HEK293 (cell line): Measurements from ENCODE around the gene RIMKLA.

Source experiments
- CTCF ChIA-PET: fragments of 350-600 bp; formaldehyde crosslinking; extraction: SDS; loops from one replicate; lab custom pipeline; 2021; ENCODE audit warnings: antibody characterized with exemption; lab: Yijun Ruan, JAX
- POLR2A ChIA-PET: fragments of 300-600 bp; formaldehyde crosslinking; extraction: SDS; loops from one replicate; lab custom pipeline; 2020; ENCODE audit warnings: antibody characterized with exemption, inconsistent platforms; lab: Yijun Ruan, JAX
- H3K27ac ChIP-seq: fragments of 200-500 bp; sonication (Bioruptor generic); 2 replicates; pipeline ENCODE4 v1.5.1; 2014; ENCODE audit warnings: low read depth, low read length, control low read depth, inconsistent platforms; ENCODE audit errors: extremely low read depth
- H3K36me3 ChIP-seq, 2 experiments: fragments of 200-500 bp in 1 of 2; sonication (Bioruptor generic) in 1 of 2; 1 replicate in 1 of 2; 2 replicates in 1 of 2; pipeline ENCODE4 v1.5.1; 2014 to 2017; ENCODE audit warnings: inconsistent platforms in 2 of 2, low read length in 2 of 2; ENCODE audit not compliant: control insufficient read depth in 2 of 2, insufficient read depth in 1 of 2
- H3K4me1 ChIP-seq: fragments of 200-500 bp; sonication (Bioruptor generic); 2 replicates; pipeline ENCODE4 v1.5.1; 2014; ENCODE audit warnings: mild to moderate bottlenecking, low read length, inconsistent platforms; ENCODE audit not compliant: control insufficient read depth, insufficient read depth
- H3K4me3 ChIP-seq: 2 replicates; pipeline ENCODE4 v1.5.1; 2011; ENCODE audit warnings: low read depth, mild to moderate bottlenecking, control low read depth, low read length, moderate library complexity
- H3K9me3 ChIP-seq: fragments of 200-500 bp; sonication (Bioruptor generic); 2 replicates; pipeline ENCODE4 v1.5.1; 2014; ENCODE audit warnings: low read depth, low read length, inconsistent platforms; ENCODE audit not compliant: control insufficient read depth, insufficient read depth
- ATF2 ChIP-seq: fragments of 450-650 bp; formaldehyde crosslinking; IDR thresholded peaks from 2 replicates; pipeline ENCODE4 v1.5.1; 2016; ENCODE audit warnings: missing biosample characterization, missing genetic modification characterization, low read depth
- BCL11B ChIP-seq: fragments of 450-650 bp; formaldehyde crosslinking; IDR thresholded peaks from 2 replicates; pipeline ENCODE4 v1.5.1; 2016; ENCODE audit warnings: low read depth, missing biosample characterization, missing genetic modification characterization
- CTCF ChIP-seq: fragments of 450-650 bp; formaldehyde crosslinking; IDR thresholded peaks from 2 replicates; pipeline ENCODE4 v1.5.1; 2016; ENCODE audit warnings: missing biosample characterization, missing genetic modification characterization
- GLI4 ChIP-seq: fragments of 450-650 bp; formaldehyde crosslinking; IDR thresholded peaks from 2 replicates; pipeline ENCODE4 v1.5.1; 2016; ENCODE audit warnings: missing biosample characterization, missing genetic modification characterization
- KLF16 ChIP-seq: fragments of 450-650 bp; formaldehyde crosslinking; IDR thresholded peaks from 2 replicates; pipeline ENCODE4 v1.5.1; 2017; ENCODE audit warnings: missing biosample characterization, missing genetic modification characterization
- KLF9 ChIP-seq: fragments of 450-650 bp; formaldehyde crosslinking; IDR thresholded peaks from 2 replicates; pipeline ENCODE4 v1.5.1; 2016; ENCODE audit warnings: missing biosample characterization, missing genetic modification characterization, low read depth
- MYNN ChIP-seq: fragments of 450-650 bp; formaldehyde crosslinking; IDR thresholded peaks from 2 replicates; pipeline ENCODE4 v1.5.1; 2016; ENCODE audit warnings: missing biosample characterization, missing genetic modification characterization, borderline replicate concordance
- TRIM28 ChIP-seq: IDR thresholded peaks from 2 replicates; pipeline ENCODE4 v1.6.1; 2011; ENCODE audit warnings: low read length, control low read depth, borderline replicate concordance
- ZBTB20 ChIP-seq: fragments of 450-650 bp; formaldehyde crosslinking; IDR thresholded peaks from 2 replicates; pipeline ENCODE4 v1.5.1; 2016; ENCODE audit warnings: missing biosample characterization, missing genetic modification characterization
- ZBTB21 ChIP-seq: fragments of 450-650 bp; formaldehyde crosslinking; IDR thresholded peaks from 2 replicates; pipeline ENCODE4 v1.5.1; 2017; ENCODE audit warnings: missing biosample characterization, missing genetic modification characterization
- ZBTB49 ChIP-seq: fragments of 450-650 bp; formaldehyde crosslinking; IDR thresholded peaks from 2 replicates; pipeline ENCODE4 v1.5.1; 2016; ENCODE audit warnings: missing biosample characterization, missing genetic modification characterization, low read depth
- ZNF157 ChIP-seq: fragments of 450-650 bp; formaldehyde crosslinking; IDR thresholded peaks from 2 replicates; pipeline ENCODE4 v1.5.1; 2016; ENCODE audit warnings: missing biosample characterization, missing genetic modification characterization
- ZNF366 ChIP-seq: fragments of 450-650 bp; formaldehyde crosslinking; conservative IDR thresholded peaks from 2 replicates; pipeline ENCODE4 v1.5.1; 2016; ENCODE audit warnings: missing biosample characterization, missing genetic modification characterization
- ZNF37A ChIP-seq: fragments of 450-650 bp; IDR thresholded peaks from 2 replicates; pipeline ENCODE4 v1.5.1; 2018; ENCODE audit warnings: missing biosample characterization, missing genetic modification characterization
- ZNF391 ChIP-seq: fragments of 450-650 bp; formaldehyde crosslinking; IDR thresholded peaks from 2 replicates; pipeline ENCODE4 v1.5.1; 2016; ENCODE audit warnings: low read depth, missing biosample characterization, missing genetic modification characterization, borderline replicate concordance
- ZNF518A ChIP-seq: fragments of 450-650 bp; formaldehyde crosslinking; conservative IDR thresholded peaks from 2 replicates; pipeline ENCODE4 v1.5.1; 2016; ENCODE audit warnings: low read depth, missing biosample characterization, missing genetic modification characterization
- ZNF658 ChIP-seq: fragments of 450-650 bp; formaldehyde crosslinking; IDR thresholded peaks from 2 replicates; pipeline ENCODE4; 2016; ENCODE audit warnings: missing biosample characterization, missing genetic modification characterization
- ZNF768 ChIP-seq: fragments of 450-650 bp; formaldehyde crosslinking; IDR thresholded peaks from 2 replicates; pipeline ENCODE4 v1.5.1; 2018; ENCODE audit warnings: missing biosample characterization, mild to moderate bottlenecking, missing genetic modification characterization
- ZNF791 ChIP-seq: fragments of 450-650 bp; formaldehyde crosslinking; IDR thresholded peaks from 2 replicates; pipeline ENCODE4 v1.5.1; 2016; ENCODE audit warnings: missing biosample characterization, missing genetic modification characterization
- TF ChIP-seq, protein P1 (sequence below): fragments of 450-650 bp; formaldehyde crosslinking; conservative IDR thresholded peaks from 2 replicates; pipeline ENCODE4 v1.5.1; 2016; ENCODE audit warnings: low read depth, missing biosample characterization, missing genetic modification characterization

RIMKLA gene

DNA sequence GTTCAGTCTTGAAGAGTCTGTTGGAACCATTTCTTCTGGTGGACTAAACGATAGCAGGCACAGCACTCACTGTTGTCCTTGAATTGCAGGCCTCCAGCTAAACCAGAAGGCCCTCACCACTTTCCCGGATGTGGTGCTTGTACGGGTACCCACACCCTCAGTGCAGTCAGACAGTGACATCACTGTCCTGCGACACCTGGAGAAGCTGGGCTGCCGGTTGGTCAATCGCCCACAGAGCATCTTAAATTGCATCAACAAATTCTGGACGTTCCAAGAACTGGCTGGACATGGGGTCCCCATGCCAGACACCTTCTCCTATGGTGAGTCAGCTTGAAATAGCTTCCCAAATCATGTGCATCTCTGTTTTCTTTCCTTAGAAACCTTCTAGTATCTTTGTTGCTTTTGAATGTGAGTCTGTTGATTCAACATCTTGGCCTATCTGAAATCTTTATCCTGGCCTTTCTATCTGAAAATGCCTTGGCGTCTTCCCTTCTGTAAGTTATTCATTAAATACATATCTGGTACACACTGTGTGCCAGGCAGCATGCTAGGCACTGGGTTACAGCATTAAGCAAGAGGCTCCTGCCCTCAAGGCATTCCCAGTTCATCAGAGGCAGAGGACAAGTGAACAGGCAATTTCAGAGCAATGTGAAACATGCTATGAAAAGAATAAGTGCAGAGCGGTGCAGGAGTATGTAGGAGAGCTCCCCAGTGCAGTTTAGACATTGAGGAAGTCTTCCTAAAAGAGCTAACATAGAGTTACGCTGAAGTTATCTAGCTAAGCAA, 18.9 kb downstream of the RIMKLA start:
- H3K4me1 ChIP-seq: no peaks in the 10 kb centered on the region
- no peak overlapping the region for H3K27ac ChIP-seq
- CTCF ChIA-PET: no interaction called here
- H3K4me3 ChIP-seq: no peak overlapping the region
- POLR2A ChIA-PET: no interaction called here
- H3K9me3 ChIP-seq: no peaks in the 10 kb centered on the region
- no peak for TF ChIP-seq MYNN
- TF ChIP-seq ZNF391 (tag by site-specific recombination): no peak
- no peak for TF ChIP-seq ZNF518A (tag by site-specific recombination)
- TF ChIP-seq KLF16 (tag by site-specific recombination): no peak
- no peak for TF ChIP-seq ZNF658
- TF ChIP-seq CTCF (tag by site-specific recombination): no peak
- no peak for TF ChIP-seq TRIM28
- TF ChIP-seq BCL11B (tag by site-specific recombination): no peak
- no peak for TF ChIP-seq ZNF157 (tag by site-specific recombination)
- TF ChIP-seq ATF2 (tag by site-specific recombination): no peak
- no peak for TF ChIP-seq GLI4
- TF ChIP-seq KLF9: no peak
- no peak for TF ChIP-seq ZNF37A (tag by site-specific recombination)
- TF ChIP-seq ZNF366 (tag by site-specific recombination): no peak
- TF ChIP-seq ZBTB21 (tag by site-specific recombination): no peak
- TF ChIP-seq, protein P1, sequence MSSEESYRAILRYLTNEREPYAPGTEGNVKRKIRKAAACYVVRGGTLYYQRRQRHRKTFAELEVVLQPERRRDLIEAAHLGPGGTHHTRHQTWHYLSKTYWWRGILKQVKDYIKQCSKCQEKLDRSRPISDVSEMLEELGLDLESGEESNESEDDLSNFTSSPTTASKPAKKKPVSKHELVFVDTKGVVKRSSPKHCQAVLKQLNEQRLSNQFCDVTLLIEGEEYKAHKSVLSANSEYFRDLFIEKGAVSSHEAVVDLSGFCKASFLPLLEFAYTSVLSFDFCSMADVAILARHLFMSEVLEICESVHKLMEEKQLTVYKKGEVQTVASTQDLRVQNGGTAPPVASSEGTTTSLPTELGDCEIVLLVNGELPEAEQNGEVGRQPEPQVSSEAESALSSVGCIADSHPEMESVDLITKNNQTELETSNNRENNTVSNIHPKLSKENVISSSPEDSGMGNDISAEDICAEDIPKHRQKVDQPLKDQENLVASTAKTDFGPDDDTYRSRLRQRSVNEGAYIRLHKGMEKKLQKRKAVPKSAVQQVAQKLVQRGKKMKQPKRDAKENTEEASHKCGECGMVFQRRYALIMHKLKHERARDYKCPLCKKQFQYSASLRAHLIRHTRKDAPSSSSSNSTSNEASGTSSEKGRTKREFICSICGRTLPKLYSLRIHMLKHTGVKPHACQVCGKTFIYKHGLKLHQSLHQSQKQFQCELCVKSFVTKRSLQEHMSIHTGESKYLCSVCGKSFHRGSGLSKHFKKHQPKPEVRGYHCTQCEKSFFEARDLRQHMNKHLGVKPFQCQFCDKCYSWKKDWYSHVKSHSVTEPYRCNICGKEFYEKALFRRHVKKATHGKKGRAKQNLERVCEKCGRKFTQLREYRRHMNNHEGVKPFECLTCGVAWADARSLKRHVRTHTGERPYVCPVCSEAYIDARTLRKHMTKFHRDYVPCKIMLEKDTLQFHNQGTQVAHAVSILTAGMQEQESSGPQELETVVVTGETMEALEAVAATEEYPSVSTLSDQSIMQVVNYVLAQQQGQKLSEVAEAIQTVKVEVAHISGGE (tag by site-specific recombination): no peak
- no peak for TF ChIP-seq ZBTB20 (tag by site-specific recombination)
- TF ChIP-seq ZNF791 (tag by site-specific recombination): no peak
- no peak for TF ChIP-seq ZNF768 (tag by site-specific recombination)
- no peak for TF ChIP-seq ZBTB49 (tag by site-specific recombination)
- H3K36me3 ChIP-seq: no peaks in the 10 kb centered on the region
